ENCODE data around the gene CFAP251.

GRCh38 chr12:122046145-122046544 is 127.8 kb downstream of the CFAP251 start:
- TF ChIP-seq CTCF (conservative IDR thresholded peaks at IDR 0.05; ENCODE audit: low read depth, low read length) (no peak), EZH2 (IDR thresholded peaks at IDR 0.05; ENCODE audit: borderline replicate concordance, low read depth, low read length, poor library complexity, severe bottlenecking) (no peak)
